Stimulated activated CD8-positive, alpha-beta memory T cell treated with anti-CD3 and anti-CD28 coated beads, Interleukin-15, amount 100 ng/mL, for 24 hours (primary cell): ENCODE data around the gene PLXDC2.

Experiments used
- DNase-seq: peaks from one replicate; pipeline ENCODE4 v3.0.0-alpha.2; 2020; ENCODE audit warnings: low read depth

The PLXDC2 gene

DNA sequence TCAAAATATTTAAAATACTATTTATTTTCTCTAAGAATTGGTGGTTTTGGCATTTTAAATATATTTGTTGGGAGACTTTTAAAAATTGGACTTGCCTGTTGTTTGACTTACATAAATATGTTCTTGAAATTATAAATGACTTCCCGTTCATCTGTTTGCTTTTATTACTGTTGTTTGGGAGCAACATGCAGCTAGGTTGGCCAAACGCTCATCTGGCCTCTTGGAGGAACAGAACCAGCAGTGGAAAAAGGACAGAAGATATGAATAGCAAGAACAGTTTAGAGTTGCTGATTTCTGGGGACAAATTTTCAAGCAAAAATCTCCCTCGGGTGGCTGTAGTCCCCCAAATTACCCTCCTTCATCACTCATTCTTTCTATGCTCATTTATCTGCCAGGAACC lies 41.6 kb downstream of the PLXDC2 start:
- DNase-seq, result no peak

DNA sequence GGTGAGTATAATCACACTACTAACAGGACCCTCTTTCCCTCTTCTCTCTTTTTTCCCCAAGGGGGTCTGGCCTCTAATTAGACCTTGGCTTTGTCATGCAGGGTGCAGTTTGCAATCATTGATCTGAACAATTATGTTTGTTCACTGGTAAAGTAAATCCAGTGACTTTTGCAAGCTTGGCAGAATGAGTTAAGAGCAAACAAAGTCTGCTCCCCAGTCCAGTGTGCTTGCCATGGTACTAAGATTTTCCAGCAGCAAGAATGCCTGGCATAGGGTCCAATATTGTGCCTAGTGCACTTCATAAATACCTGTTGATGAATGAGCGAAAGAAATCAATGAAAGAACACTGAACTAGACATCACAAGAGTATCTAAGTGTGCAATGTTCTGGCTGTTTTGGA lies 43.9 kb downstream of the PLXDC2 start:
- DNase-seq, result no peak

DNA sequence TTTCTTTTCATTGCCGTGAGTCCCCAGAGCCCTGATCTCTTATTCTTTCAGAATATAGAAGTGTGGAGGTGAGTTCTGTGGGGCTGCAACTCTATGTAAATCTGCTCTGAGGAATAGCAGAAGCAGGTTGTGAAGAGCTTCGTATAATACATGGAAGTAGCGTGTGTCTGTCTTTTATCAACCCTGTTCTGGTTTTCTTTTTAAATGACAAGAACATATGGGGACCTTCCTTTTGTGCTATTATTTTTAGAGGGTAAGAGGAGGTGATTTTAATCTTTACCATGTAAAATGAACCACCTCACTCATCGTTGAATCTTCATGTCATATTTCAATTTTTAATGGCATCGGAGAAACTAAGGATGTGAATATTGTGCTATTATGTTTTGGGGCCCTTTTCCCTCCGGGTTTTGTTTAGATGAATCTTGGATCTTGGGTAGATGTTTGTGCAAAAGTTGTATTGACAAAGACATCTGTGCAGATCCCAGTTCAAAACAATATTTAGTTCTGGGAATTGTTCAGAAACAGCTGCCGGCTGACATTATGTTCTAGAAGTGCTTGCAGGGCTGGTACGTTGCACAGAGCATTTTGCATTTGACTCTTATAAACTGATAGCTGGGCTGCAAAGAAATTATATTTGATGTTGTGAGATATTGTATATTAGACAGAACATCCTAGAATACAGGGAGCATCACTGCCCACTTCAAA lies 46.7 kb downstream of the PLXDC2 start:
- DNase-seq, result no peak

DNA sequence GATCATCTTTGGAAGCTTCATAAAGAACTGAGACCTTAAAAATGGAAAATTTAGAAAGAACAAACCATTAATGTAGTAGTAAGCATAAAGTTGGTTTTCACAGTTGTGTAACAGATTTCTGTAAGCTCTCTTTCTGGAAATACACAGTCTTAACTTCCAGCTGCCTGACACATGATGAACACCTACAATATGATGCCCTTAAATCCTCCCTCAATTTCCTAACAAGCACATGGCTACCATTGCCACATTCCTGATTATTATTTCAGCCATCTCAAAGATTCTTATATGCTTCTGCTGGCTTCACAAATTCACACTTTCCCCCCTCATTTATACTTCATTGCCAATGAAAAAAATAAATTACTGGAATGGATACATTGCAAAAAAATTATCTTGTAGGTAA lies 49.4 kb downstream of the PLXDC2 start:
- no peak for DNase-seq

DNA sequence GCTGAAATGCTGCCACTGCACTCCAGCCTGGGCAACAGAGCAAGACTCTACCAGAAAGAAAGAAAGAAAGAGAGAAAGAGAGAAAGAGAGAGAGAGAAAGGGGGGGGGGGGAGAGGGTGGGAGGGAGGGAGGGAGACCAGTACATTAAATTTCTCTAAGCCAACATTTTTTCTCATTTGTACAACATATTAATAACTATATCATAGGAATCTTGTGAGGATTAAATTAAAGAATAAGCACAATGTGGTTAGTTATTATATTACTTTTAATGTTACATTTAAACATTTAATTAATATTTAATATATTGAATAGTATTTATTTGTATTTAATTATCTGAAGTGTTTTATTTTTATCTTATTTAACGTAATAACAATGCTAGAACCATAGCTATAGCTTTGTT lies 53.1 kb downstream of the PLXDC2 start:
- DNase-seq, result no peak

DNA sequence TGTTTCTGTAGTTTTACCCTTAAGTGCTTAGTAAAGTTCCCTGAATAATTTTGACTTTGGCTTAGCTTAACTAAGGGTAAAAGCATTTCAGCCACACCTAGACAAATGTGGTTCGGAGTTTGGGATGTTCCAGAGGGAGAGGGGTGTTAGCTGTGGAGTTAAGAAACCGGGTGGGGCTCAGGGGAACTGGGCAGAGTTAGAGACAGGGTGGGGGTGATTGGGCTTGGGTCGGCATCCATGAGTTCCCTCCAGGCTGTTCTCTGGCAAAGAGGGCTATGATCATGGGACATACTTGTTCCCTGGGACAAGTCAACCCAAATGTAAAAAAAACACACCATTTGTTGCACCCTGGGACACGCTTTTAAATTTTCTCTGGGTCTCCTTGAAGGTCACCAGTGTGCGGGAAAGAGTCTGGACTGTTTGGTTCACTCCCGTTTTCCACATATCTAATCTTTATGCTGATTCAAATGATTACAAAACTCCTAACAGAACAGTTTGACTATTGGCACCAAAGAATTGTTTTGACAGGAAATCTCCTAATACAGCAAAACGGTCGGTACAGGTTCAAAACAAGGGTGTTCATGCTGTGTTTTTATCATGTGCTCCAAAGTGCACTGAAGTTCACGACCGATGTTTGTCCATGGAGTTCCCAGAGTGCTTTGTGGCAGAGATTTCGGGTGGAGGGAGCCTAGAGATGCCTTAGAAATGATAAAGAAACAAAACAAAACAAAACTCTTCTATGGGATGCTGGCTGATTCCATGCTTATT lies 56.5 kb downstream of the PLXDC2 start:
- no peak for DNase-seq

DNA sequence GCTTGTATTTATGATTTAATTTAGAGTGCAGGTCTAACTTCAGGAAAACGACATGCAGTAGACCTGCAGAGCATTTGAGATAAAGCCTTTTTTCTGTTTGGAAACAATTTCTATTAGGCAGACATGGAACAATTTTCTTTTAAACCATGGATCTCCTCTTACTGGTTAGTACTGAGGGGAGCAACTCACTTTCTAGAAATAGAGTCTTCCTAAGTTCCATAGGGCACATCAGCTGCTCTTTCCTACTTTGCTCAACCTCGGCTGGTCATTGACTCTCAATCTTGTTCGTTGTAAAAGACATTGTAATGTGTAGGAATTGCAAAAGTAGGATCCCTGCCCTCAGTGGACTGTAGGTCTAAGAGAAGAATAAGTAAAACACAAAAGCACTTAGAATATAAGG lies 58.0 kb downstream of the PLXDC2 start:
- no peak for DNase-seq

DNA sequence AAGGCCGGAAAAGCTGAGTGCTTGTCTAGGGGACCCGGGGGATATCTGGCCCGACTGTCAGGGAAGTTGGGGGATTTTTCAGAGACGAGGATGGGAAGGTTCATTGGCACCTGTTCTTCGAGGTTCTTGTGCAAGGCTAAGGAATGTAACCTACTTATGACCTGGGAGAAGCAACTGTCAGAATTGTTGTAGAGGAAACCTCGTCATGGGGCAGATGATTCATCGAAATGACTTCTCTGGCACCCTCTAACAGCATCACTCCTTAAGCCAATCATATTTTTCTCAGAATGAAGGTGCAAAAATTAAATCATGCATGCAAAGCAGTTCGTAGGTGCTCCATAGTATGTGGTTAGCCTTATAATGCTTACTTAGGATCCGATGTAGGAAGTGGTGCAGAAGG lies 58.6 kb downstream of the PLXDC2 start:
- no peak for DNase-seq

DNA sequence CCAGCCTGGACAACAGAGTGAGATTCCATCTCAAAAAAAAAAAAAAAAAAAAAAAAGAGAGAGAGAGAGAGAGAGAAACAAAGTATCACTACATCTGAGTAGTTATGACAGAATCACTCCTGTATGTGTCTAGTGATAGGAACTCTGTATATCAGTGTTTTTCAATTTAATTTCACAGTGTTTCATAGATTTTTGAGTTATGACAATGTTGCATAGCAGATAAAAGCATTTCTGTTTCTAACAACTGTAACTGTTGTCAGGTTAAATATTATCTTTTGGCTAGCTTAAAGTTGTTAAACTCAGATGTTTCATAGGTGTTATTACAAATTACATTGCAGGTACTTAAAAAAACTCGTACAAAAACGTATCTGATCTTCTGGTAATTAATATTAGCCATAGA lies 60.3 kb downstream of the PLXDC2 start:
- DNase-seq, result no peak

DNA sequence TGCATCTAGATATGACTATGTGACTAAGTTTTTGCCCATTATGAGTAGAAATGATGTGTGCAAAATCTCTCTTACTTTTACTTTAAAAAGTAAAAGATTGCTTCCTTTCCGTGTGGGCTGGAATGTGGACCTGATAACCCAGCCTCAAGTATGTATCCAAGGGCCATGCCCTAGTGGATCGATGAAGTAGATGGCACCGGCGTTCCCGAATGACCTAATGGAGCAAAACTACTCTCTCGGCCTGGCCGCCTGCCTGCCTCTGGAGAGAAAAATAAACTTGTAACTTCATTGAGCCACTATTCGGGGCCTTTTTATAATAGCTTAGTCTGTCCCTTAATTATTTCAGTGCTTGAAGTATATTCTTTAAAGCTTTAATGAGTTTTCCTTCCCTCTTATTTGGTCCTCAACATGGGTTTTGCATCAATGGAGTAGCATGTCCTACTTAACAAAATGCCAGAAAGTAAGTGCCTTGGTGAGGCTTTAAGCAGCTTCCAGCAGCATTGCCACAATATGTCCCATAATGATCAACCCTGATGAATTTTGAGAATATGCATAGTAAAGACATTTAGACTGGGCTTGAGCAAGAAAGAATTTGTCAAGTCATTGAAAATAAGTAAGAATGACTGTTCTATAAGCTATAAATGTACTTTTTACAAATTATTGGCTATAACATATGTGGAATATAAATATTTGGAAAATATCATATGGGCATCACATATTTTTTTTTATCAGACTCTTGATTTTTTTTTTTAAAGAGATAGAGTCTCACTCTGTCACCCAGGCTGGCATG lies 61.4 kb downstream of the PLXDC2 start:
- DNase-seq, result no peak

DNA sequence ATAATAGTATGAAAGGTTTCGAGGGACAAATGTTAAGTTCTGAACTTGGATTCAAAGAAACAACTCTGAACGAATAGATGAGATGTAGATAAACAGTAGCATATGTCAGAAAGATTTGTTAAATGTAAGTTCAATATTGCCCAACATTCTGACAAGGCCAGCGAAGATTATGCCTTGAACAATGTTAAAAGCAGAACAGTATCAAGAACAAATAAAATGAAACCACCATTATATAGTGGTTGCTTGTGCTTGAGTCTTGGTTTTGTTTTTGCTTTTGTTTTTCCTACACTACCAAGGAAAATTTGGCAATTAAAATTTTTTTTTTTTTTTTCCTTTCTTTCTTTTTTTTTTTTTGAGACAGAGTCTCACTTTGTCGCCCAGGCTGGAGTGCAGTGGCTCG lies 66.4 kb downstream of the PLXDC2 start:
- no peak for DNase-seq

DNA sequence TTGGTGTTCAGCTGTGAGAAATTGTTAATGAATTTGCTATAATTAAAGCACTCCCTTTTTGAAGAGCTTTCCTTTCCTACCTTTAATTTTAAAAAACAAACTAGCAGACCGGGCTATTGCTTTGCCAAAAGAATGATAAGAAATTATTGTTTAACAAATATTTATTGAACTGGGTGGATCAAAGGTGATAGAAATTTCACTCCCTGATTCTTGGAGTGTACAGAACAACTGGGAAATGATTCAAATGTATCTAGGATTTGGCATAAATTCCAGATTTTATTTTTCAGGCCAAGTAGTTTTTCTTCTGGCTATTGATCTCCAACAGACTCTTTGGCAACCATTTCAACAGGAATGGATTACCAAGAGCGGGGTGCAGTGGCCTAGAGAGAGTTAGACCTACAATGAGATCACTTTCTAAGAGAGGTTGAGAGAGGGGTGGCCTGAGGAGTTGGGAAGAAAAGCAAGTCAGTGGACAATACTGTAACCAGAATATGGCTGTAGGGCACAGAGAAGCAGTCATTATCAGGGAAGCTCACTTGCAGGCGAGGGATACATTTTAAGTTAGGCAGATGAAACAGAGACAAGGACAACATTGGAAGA lies 71.9 kb downstream of the PLXDC2 start:
- no peak for DNase-seq

DNA sequence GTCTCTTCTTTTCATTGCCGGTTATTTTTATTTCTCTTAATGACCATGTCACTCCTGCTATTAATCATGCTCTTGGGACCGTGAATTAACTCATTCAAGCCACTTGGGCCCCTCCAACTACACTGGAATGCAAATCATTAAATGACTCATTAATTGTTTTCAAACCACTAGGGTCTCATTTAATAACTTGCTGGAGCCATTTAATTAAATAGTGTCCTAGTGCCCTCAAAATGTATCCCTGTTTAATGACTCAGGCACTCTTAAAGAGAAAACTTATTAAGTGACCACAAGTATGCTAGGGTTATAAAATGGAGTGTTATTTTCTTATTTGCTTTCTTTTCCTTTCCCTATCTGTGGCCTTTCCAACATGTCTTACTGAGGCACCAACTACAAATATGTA lies 73.0 kb downstream of the PLXDC2 start:
- no peak for DNase-seq

DNA sequence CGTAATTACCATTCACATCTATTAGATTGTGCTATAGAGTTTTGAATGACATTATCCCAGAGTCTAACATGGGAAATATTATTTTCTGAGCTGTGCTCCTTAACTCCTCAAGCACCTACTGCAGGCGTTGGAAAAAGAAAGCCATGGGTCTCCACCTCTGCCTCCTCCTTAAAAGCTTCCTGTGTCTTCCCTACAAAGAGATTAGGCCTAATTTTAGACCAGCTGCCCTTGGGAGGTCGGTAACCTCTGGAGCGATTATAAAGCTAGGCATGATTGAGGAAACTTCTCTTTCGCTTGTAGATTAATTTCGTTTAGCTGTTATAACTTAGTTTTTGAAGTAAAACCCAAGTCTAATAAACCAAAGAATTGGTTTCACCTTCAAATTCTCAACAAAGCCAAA lies 75.2 kb downstream of the PLXDC2 start:
- no peak for DNase-seq

DNA sequence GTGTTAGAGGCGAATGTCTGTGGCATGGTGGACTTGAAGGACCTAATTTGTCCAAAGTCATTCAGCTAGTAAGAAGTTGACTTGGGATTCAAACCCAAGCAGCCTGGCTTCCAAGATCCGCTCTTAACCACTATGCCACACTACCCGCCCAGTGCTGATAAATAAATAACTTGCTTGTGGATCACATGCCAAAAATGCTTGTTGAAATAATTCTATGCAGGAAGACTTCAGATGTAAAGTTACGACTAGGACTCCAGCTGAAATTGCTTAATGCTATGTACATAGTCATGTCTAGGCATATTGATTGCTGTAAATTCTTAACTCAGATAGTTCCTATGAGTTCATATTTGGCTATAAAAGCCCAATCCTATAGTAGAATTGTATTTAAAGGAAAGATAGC lies 76.0 kb downstream of the PLXDC2 start:
- DNase-seq, result no peak

DNA sequence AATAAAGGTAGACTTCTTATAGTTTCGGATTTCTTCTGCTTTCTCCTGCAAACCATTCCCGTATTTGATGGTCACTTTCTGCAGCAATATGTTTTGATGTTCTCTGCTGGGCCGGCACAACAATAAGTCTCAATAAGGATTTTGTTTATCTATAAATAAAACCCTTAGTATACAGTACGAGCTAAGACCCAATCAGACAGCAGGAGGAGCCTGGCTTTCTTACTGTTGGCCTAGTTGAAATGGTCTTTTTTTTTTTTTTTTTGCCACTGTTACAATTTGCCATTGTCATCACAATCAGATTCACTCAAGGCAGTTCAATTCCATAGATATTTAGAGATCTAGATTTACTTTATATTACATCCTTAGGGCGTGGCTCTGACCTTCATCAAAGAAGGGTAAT lies 76.4 kb downstream of the PLXDC2 start:
- no peak for DNase-seq

DNA sequence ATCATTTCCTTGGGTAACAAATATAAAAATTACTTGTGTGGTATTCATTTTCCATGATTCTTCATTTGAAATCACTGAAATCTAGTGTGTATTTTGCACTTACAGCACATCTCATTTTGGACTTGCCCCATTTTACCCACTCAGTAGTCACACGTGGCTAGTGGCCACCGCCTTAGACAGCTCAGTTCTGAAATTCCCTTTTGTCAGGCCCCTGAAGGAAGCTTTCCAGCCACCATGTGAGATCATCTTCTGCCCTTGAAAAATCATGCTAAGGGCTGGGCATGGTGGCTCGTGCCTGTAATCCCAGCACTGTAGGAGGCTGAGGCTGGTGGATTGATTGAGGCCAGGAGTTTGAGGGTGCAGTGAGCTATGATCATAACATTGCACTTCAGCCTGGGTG lies 79.3 kb downstream of the PLXDC2 start:
- DNase-seq, result no peak

DNA sequence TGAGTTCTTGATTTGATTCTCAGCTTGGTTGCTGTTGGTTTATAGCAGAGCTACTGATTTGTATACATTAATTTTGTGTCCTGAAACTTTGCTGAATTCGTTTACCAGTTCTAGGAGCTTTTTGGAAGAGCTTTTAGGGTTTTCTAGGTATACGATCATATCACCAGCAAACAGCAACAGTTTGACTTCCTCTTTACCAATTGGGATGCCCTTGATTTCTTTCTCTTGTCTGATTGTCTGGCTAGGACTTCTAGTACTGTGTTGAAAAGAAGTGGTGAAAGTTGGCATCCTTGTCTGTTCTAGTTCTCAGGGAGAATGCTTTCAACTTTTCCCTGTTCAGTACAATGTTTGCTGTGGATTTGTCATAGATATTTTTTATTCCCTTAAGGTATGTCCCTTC lies 86.2 kb downstream of the PLXDC2 start:
- DNase-seq, result no peak

DNA sequence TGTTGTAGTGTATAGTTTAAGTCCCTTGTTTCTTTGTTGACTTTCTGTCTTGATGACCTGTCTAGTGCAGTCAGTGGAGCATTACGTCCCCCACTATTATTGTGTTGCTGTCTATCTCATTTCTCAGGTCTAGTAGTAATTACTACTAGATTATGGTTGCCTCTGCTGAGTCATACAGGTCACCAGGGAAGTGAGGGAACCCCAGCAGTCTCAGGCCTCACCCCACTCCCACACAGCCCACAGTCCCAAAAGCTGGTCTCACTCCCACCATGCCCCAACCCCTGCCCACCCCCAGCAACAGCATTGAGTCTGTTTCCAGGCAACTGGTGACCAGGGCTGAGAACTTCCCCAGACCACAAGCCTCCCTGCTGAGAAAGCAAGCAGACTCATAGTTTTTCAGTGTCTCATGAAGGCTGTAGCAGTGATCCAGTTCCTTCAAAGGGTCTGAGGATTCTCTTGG lies 88.0 kb downstream of the PLXDC2 start:
- no peak for DNase-seq

DNA sequence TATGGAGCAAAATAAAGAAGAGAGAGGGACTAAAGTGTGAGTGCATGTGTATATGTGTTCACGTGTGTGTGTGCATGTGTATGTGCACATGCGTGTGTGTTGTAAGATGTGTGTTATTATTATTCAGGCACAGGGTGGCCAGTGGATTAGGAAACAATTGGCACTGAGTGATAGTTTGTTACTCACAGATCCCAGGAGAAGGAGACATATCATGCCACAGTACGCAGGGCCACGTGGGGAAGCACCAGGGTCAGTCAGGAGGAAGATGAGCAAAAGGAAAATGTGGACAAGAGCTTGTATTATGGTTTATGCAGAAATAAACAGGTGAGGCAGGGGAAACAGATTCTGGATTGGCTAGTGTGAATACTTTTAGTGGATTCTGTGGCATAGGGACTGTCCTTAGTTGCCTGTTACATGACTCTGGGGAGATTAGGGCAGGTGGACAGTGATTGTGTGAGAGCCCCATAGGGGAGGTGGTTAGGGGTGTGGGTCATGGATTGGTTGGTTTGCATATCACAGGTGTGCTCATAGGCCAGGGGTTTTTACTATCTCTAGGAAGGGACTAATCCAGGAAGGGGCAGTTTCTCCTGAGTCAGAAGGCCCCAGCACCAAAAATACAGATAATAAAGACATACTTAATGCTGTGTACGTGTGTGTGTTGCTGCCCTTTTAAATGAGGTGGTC lies 90.0 kb downstream of the PLXDC2 start:
- no peak for DNase-seq

DNA sequence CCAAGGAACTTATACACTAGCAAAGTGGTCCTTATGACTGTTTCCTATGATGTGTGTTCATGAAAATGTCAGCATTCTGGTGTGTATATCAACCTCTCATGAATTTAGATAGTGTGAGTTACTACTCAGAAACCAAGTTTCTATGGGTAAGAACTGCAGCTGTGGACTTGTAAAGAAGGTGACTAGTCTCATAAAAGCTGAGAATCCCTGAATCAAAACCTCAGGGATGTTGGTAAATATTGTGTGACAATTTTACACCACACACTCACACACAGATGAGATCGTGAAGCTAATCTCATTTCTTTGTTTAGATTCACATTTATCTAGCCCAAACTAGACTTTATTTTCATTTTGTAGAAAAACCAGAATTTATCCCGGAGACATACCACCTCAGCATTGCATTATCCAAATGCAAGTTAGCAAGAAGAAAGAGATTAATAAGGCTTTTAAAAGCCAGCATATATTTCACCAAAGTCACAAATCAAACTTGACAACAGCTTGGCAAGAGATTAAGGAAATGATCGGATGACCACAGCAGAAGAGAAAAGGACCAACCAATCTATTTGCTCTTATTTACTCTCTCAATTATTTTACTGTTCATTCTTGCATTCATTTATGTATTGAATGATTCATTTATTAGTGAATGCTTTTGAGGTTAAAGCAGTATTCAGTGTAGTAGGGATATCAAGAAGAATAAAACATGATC lies 92.9 kb downstream of the PLXDC2 start:
- no peak for DNase-seq
